Vagina (tissue), 2 donors: ENCODE measurements around the gene TRMU. TPM values are rescaled to one million over a fixed set of nuclear protein-coding genes. Genes with fewer than 3 reads are reported as not detected.
"Not testable (repeated sequence)": the region's sequence is repeated elsewhere in the genome, so short reads cannot be mapped to it uniquely, and the experiment has no call there.

Experiments
- DNase-seq, 2 donors: peaks; one replicate each; pipeline ENCODE4 v3.0.0-alpha.2; 2017; ENCODE audit errors: extremely low spot score in 2 of 2
- H3K27ac ChIP-seq: fragments of 200-600 bp; sonication (generic); one replicate; pipeline ENCODE4 v1.5.1; 2019
- H3K27me3 ChIP-seq: fragments of 200-600 bp; sonication (generic); one replicate; pipeline ENCODE4 v1.5.1; 2019
- H3K36me3 ChIP-seq, 2 donors: fragments of 200-600 bp; sonication (generic); one replicate each; pipeline ENCODE4 v1.5.1; 2017 to 2019
- H3K4me1 ChIP-seq: fragments of 200-600 bp; sonication (generic); one replicate; pipeline ENCODE4 v1.5.1; 2019
- H3K4me3 ChIP-seq, 2 donors: fragments of 200-600 bp; sonication (generic); 1 replicate in 1 of 2; 2 replicates in 1 of 2; pipeline ENCODE4 v1.5.1; 2016 to 2019
- H3K9me3 ChIP-seq: fragments of 200-600 bp; sonication (generic); one replicate; pipeline ENCODE4 v1.5.1; 2019
- CTCF ChIP-seq, 3 experiments: fragments of 450-650 bp in 2 of 3; fragments of 200-600 bp in 1 of 3; sonication (generic) in 1 of 3; IDR thresholded peaks; one replicate each; pipeline ENCODE4 v1.5.1; 2017 to 2019; ENCODE audit warnings: antibody characterized with exemption in 3 of 3, mild to moderate bottlenecking in 2 of 3, moderate library complexity in 2 of 3
- POLR2A ChIP-seq, 2 donors: fragments of 450-650 bp; IDR thresholded peaks; one replicate each; pipeline ENCODE4 v1.6.1; 2017; ENCODE audit warnings: antibody characterized with exemption in 2 of 2, mild to moderate bottlenecking in 2 of 2, moderate library complexity in 2 of 2
- POLR2AphosphoS5 ChIP-seq, 2 donors: sonication (generic); formaldehyde crosslinking; IDR thresholded peaks; one replicate each; pipeline ENCODE4 v1.9.0; 2017; ENCODE audit warnings: antibody characterized with exemption in 2 of 2, mild to moderate bottlenecking in 2 of 2, low read depth in 1 of 2; ENCODE audit not compliant: insufficient read depth in 1 of 2
- intact Hi-C: fragments of 100-400 bp; cut with DNase I; formaldehyde crosslinking; loops from one replicate; pipeline ENCODE4 v1.15.1; 2023
- total RNA-seq: library from RNA; depleted of rRNA; stranded (reverse); fragments of >200 nt; gene quantifications from one replicate; pipeline ENCODE4 v1.2.3, GENCODE V29; 2016

The TRMU gene
- total RNA-seq, 1 donor from 2014 or later, result 37.1 TPM

GRCh38 chr22:46399251-46400024 is 63.9 kb downstream of the TRMU start:
- Histone ChIP-seq H3K36me3 (peaks cover 0 to 7% of the 10 kb centered on the region in 2 donors), H3K27ac (no peak overlapping the region), H3K4me1 (no peaks in the 10 kb centered on the region), H3K4me3 (no peak overlapping the region), H3K27me3 (no peaks in the 10 kb centered on the region), H3K9me3 (no peaks in the 10 kb centered on the region)
- intact Hi-C loops, result no loop called here
- TF ChIP-seq CTCF (IDR thresholded peaks at IDR 0.05), result no peak
- TF ChIP-seq POLR2AphosphoS5 (IDR thresholded peaks at IDR 0.05; ENCODE audit: insufficient read depth in 1 of 2, low read depth in 1 of 2), result no peak
- no peak for TF ChIP-seq POLR2A (IDR thresholded peaks at IDR 0.05)
- no peak for DNase-seq

DNA sequence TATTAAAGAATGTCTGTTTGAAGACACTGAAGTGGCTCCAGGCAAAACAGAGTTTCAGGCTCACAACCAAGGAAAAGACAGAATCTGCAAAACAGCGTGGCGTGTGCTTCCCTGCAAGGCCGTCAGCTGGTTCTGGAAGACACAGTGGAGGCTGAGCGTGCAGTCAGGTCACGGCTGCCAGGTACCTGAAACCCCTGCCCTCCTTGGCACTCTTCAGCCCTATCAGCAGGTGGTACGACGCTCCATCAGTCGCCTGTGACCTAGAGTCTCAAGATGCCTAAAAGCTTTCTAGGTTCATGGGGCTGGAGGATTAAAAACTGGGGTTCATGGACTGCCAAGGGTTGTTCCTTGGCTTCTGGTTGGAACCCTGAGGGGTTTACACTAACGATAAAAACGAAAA is 65.9 kb downstream of the TRMU start:
- Histone ChIP-seq H3K27me3 (no peaks in the 10 kb centered on the region), H3K27ac (no peak overlapping the region), H3K9me3 (no peaks in the 10 kb centered on the region), H3K4me3 (no peak overlapping the region), H3K36me3 (peaks cover 0 to 7% of the 10 kb centered on the region in 2 donors), H3K4me1 (no peaks in the 10 kb centered on the region)
- intact Hi-C loops, result no loop called here
- TF ChIP-seq POLR2AphosphoS5 (IDR thresholded peaks at IDR 0.05; ENCODE audit: insufficient read depth in 1 of 2, low read depth in 1 of 2) (no peak), POLR2A (IDR thresholded peaks at IDR 0.05) (no peak), CTCF (IDR thresholded peaks at IDR 0.05) (no peak)
- no peak for DNase-seq

GRCh38 chr22:46402505-46402904 is 67.0 kb downstream of the TRMU start:
- TF ChIP-seq POLR2AphosphoS5 (IDR thresholded peaks at IDR 0.05; ENCODE audit: insufficient read depth in 1 of 2, low read depth in 1 of 2), result no peak
- TF ChIP-seq CTCF (IDR thresholded peaks at IDR 0.05), result no peak
- no peak for TF ChIP-seq POLR2A (IDR thresholded peaks at IDR 0.05)
- DNase-seq, result no peak
- no peak overlapping the region for H3K27ac ChIP-seq
- no peak overlapping the region for H3K4me3 ChIP-seq
- peaks cover 0 to 6% of the 10 kb centered on the region in 2 donors for H3K36me3 ChIP-seq
- no peaks in the 10 kb centered on the region for H3K4me1 ChIP-seq
- no peaks in the 10 kb centered on the region for H3K9me3 ChIP-seq
- H3K27me3 ChIP-seq, result no peaks in the 10 kb centered on the region
- intact Hi-C loops, result no loop called here

- H3K27ac ChIP-seq, H3K4me3 ChIP-seq, H3K36me3 ChIP-seq, H3K27me3 ChIP-seq, DNase-seq, H3K9me3 ChIP-seq, H3K4me1 ChIP-seq, intact Hi-C loops: not testable (repeated sequence)
Measured at GRCh38 chr22:46403880-46404279, 68.4 kb downstream of the TRMU start.

- Histone ChIP-seq H3K27me3 (no peaks in the 10 kb centered on the region), H3K27ac (no peak overlapping the region), H3K4me3 (no peak overlapping the region), H3K36me3 (peaks cover 0 to 13% of the 10 kb centered on the region in 2 donors), H3K9me3 (no peaks in the 10 kb centered on the region), H3K4me1 (no peaks in the 10 kb centered on the region)
- DNase-seq, result no peak
- intact Hi-C loops, result no loop called here
- TF ChIP-seq POLR2AphosphoS5 (IDR thresholded peaks at IDR 0.05; ENCODE audit: insufficient read depth in 1 of 2, low read depth in 1 of 2) (no peak), POLR2A (IDR thresholded peaks at IDR 0.05) (no peak), CTCF (IDR thresholded peaks at IDR 0.05) (no peak)
Measured at GRCh38 chr22:46405901-46406300, 70.4 kb downstream of the TRMU start.
